Raji (cell line): ENCODE data around the gene CYBA.

ENCODE experiments used
- POLR2A ChIP-seq: IDR thresholded peaks from 2 replicates; pipeline ENCODE4 v1.6.1; 2011; ENCODE audit warnings: low read depth, low read length, control low read depth; ENCODE audit not compliant: insufficient read depth

CYBA gene

DNA sequence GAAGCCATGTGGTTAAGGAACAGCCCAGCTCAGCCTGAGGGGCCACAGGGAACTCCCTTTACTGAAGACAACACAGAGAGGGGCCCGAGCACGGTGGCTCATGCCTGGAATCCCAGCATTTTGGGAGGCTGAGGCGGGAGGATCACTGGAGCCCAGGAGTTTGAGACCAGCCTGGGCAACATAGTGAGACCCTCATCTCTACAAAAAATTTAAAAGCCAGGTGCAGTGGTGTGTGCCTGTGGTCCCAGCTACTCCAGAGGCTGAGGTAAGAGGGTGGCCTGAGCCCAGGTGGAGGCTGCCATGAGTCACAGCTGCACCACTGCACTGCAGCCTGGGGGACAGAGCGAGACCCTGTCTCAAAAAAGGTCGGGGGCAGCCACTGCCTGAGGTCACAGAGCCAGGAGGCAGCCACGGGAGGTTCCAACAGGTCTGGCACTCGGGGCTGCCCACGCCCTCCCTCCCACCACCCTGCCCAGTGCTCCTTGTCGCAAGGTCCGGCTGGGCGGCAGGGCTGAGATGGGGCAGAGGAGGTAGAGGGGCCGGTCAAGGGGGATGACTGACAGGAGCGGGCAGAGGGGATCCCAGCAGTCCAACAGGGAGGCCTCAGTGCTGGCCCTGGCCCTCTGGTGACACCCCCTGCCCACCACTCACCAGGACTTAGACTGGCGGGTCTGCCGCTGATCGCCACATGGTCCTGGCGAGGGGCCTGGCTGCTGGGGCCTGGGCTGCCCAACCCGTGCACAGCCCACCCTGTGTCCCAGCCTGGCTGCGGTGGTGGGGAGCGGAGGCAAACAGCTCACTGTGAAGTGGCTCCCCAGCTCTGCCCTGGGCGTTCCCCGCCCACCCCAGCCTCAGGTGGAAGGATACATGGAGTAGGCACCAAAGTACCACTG is 3.4 kb downstream of the CYBA start:
- TF ChIP-seq POLR2A = no peak

DNA sequence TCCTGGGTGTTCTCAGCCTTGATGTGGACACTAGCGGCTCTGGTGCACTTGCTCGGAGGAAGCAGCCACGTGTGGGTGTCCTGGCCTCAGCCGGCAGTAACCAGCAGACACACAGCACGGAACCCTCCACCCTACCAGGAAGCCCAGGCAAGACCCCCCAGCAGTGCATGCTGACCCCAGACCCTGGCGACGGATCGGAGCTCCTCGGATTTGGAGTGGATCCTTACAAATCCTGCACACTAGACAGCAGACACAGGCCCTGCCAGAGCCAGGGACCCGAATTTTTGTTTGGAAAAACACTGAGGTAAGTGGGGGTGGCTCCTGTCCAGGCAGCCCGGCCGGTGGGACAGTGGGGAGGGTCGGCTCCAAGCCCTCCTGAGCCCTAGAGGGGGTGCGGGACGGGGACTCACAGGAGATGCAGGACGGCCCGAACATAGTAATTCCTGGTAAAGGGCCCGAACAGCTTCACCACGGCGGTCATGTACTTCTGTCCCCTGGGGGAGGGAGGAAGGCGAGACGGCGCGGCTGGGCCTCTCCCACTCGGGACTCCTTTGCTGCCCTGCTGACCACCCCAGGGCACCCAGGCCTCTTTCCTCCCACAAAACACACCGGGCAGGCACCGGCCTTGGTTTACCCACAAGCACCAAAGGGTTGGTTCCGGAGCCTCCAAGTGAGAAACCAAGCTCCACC is 4.4 kb downstream of the CYBA start:
- TF ChIP-seq POLR2A = 0 out of 2 replicates have a peak, but pooled peaks have one; percentile 2

- no peak for TF ChIP-seq POLR2A
Observed at GRCh38 chr16:88645941-88646340, 4.9 kb downstream of the CYBA start.

GRCh38 chr16:88645455-88645854 is 5.4 kb downstream of the CYBA start:
- TF ChIP-seq POLR2A = no peak

DNA sequence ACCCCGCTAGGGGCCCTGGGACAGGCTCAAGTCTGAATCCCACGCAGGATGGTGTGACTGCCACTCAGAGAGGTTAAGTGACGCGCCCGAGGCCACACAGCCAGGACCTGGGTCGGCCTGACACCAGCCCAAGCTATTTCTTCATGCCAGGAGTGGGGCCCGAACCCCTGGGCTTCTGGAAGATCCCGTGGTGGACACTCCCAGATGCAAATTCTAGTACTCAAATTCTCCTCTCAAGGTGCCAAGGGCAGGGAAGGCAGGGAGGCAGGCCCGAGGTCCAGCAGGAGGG is 7.3 kb downstream of the CYBA start:
- no peak for TF ChIP-seq POLR2A

- no peak for TF ChIP-seq POLR2A
Observed at GRCh38 chr16:88642881-88643643, 7.8 kb downstream of the CYBA start.

- TF ChIP-seq POLR2A = 0 out of 2 replicates have a peak, but pooled peaks have one; percentile 20
Observed at GRCh38 chr16:88640498-88641247, 10.2 kb downstream of the CYBA start.

- TF ChIP-seq POLR2A = no peak
Observed at GRCh38 chr16:88640039-88640495, 10.8 kb downstream of the CYBA start.

DNA sequence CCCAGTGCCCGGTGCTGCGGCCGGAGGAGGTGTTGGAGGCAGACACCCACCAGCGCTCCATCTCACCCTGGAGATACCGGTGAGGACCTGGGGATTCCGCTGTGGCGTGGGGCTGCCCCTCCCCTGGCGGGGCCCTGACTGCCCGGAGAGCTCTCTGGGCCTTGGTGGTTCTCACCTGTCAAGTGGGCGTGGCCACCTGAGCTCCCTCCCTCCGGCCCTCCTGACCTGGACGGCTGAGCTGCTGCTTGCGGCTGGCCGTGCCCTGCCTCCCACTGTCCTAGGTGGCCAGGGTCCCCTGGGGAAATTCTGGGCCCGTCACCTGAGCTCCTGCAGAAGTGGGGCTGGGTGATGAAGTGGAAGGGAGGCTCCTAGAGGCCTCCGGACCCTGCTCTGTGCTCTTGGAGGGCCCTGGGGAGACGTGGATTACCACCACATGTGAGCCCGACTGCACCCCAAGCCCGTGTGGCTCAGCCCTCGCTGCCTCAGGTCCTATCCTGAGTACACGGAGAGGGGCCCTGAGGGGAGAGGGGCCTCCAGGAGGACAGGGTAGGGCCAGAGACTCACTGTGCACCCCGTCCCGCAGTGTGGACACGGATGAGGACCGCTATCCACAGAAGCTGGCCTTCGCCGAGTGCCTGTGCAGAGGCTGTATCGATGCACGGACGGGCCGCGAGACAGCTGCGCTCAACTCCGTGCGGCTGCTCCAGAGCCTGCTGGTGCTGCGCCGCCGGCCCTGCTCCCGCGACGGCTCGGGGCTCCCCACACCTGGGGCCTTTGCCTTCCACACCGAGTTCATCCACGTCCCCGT is 11.4 kb downstream of the CYBA start:
- no peak for TF ChIP-seq POLR2A

GRCh38 chr16:88638323-88639230 is 12.3 kb downstream of the CYBA start, which contains the start of gene IL17C:
Gene IL17C, plus strand, starts transcription at chr16:88638572. Its CDS starts 70 bp downstream, at chr16:88638642.
- no peak for TF ChIP-seq POLR2A

DNA sequence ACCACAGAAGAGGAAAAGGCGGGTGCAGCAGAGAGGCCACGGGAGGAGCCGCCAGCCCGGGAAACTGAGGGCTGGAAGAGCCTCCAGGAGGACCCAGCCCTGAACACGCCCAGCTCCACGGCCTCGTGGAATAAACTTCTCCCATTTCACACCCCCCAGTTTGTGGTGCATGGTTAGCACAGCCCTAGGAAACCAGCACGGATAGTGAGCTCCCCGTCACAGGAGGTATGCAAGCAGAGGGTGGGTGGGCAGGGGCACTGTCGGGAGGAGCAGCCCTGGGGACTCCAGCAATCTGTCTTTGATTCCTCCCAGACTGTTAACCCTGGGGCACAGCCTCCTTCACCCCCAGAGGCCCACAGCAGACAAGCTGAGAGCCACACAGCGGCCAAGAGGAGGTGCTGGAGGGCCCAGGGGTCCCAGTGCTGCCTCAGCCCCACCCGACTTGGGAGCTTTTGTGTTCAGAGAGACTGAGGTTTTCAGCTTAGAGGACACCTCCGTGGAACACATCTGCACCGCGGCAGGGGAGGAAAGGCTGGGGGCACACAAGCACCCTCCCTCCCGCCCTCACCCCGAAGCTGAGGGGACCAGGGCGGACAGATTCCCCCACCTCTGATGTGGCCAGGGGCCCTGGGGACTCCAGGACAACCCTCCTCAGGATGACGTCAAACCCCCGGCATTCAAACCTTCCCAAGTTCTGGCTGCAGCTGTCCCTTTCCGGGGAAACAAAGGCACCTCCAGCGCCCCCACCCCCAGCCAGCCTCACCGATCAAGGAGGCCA is 14.2 kb downstream of the CYBA start:
- no peak for TF ChIP-seq POLR2A

DNA sequence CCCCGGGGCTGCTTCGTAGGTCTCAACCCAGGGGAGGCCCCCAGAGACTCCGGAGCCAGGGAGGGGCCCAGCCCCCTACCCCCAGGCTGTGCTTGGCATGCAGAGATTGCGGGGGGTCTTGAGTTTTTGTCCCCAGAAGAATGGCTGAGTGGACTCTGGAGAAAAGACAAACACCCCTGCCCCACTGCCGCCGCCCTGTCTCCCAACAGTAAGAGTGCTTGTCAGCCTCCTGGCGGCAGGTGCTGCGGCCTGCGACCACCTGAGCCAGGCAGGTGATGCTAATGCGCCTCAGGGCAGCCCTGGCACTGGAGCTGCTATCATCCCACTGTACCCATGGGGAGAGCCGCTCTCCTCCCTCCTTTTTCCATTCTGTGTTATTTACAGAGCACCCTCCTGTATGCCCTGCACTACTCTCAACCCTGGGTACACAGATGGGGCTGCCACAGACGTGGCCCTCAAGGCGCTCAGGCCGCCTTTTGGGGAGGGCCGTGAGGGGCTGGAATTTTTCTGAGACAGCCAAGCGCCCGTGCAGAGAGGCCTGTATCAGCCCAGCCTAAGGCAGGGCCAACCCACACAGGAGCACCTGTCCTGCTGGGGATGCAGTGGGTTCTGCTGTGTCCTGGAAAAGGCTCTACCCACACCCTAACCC is 15.1 kb downstream of the CYBA start:
- TF ChIP-seq POLR2A = no peak
